Measurements from ENCODE around the gene MAP7D3.

DNA sequence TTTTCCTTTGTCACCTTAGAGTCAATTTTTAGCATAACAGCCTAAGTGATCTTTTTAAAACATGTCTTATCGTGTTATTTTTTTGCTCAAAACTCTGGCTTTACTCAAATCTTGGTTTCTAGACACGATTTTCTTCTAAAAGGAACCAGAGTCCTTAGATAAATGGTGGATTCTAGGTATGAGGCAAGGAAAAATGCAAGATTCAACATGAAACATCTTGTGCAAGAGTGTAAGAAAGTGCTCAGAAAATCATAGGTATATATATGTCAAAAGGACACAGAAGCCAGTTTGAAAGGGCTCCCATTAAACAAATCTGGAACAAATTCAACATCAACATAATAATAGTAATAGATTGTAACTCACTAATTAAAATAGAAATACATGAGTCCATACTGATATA lies 41.5 kb upstream of the MAP7D3 start:
- TF ChIP-seq CTBP1 (IDR thresholded peaks at IDR 0.05; ENCODE audit: borderline replicate concordance), result no peak
- no peak for TF ChIP-seq BHLHE40 (IDR thresholded peaks at IDR 0.05; ENCODE audit: borderline replicate concordance)
- TF ChIP-seq NFRKB (IDR thresholded peaks at IDR 0.05), result no peak
- TF ChIP-seq HDGF (IDR thresholded peaks at IDR 0.05; ENCODE audit: borderline replicate concordance), result no peak
- TF ChIP-seq LEF1 (IDR thresholded peaks at IDR 0.05; ENCODE audit: borderline replicate concordance), result no peak

All from HEK293T (cell line).